Panc1 (cell line): ENCODE measurements around the gene CCDC167. TPM values are rescaled to one million over a fixed set of nuclear protein-coding genes. Genes with fewer than 3 reads are reported as not detected.

Experiments
- ATAC-seq: fragments of 200-7000 bp; cut with Tn5 transposase; 2 replicates; pipeline ENCODE4 v1.9.1; 2020; ENCODE audit warnings: mild to moderate bottlenecking, moderate library complexity
- BruUV-seq: library from RNA; stranded (reverse); fragments of 400-500 nt; replicated peaks from 2 replicates; lab custom pipeline; 2021; lab: Mats Ljungman, UMichigan
- CTCF ChIA-PET: fragments of 300-600 bp; sonication (Branson Sonifier 250); formaldehyde crosslinking; loops from one replicate; lab custom pipeline; 2022; ENCODE audit warnings: antibody characterized with exemption; lab: Charles Lee
- POLR2A ChIA-PET: fragments of 300-600 bp; sonication (Branson Sonifier 250); formaldehyde crosslinking; loops from one replicate; lab custom pipeline; 2022; ENCODE audit warnings: antibody characterized with exemption; lab: Charles Lee
- DNase-seq: peaks from one replicate; pipeline ENCODE4 v3.0.0-alpha.2; 2010; ENCODE audit warnings: low read depth, low spot score
- H3K27ac ChIP-seq: 2 replicates; pipeline ENCODE4 v1.5.1; 2011; ENCODE audit warnings: mild to moderate bottlenecking, low read length, inconsistent platforms
- H3K27me3 ChIP-seq: fragments of 200-500 bp; sonication (Bioruptor generic); 2 replicates; pipeline ENCODE4 v1.6.0; 2014; ENCODE audit warnings: low read length, inconsistent platforms; ENCODE audit not compliant: control insufficient read depth, insufficient read depth
- H3K36me3 ChIP-seq: fragments of 200-500 bp; sonication (Bioruptor generic); 2 replicates; pipeline ENCODE4 v1.5.1; 2014; ENCODE audit warnings: inconsistent platforms, mild to moderate bottlenecking, low read length, moderate library complexity; ENCODE audit not compliant: control insufficient read depth, insufficient read depth
- H3K4me1 ChIP-seq: 2 replicates; pipeline ENCODE4 v1.5.1; 2011; ENCODE audit warnings: inconsistent platforms, mild to moderate bottlenecking, low read length, moderate library complexity; ENCODE audit not compliant: control insufficient read depth, insufficient read depth
- H3K4me3 ChIP-seq, 2 experiments: 2 replicates each; pipeline ENCODE4 v1.5.1; 2011 to 2012; ENCODE audit warnings: low read depth in 2 of 2, low read length in 2 of 2, mild to moderate bottlenecking in 2 of 2, inconsistent platforms in 1 of 2, moderate library complexity in 1 of 2
- H3K9me3 ChIP-seq: fragments of 200-500 bp; sonication (Bioruptor generic); 2 replicates; pipeline ENCODE4 v1.5.1; 2014; ENCODE audit warnings: low read depth, mild to moderate bottlenecking, inconsistent platforms, low read length, moderate library complexity; ENCODE audit not compliant: control insufficient read depth, insufficient read depth
- POLR2AphosphoS5 ChIP-seq: IDR thresholded peaks from 2 replicates; pipeline ENCODE4 v1.6.1; 2012; ENCODE audit warnings: mild to moderate bottlenecking, low read depth, low read length, moderate library complexity
- SIN3A ChIP-seq: IDR thresholded peaks from 2 replicates; pipeline ENCODE4 v1.6.1; 2012; ENCODE audit warnings: low read depth, mild to moderate bottlenecking, low read length, moderate library complexity, borderline replicate concordance; ENCODE audit not compliant: insufficient read depth
- TCF7L2 ChIP-seq: IDR thresholded peaks from 2 replicates; pipeline ENCODE4 v1.6.1; 2011; ENCODE audit warnings: mild to moderate bottlenecking, low read depth, low read length, inconsistent platforms
- in situ Hi-C: cut with HindIII; loops from 2 replicates; pipeline ENCODE4 v1.10.0; 2016; ENCODE audit warnings: low sequenced_read_pairs, low pct_unique_long_range_greater_than_20kb
- intact Hi-C: fragments of 100-400 bp; cut with micrococcal nuclease; formaldehyde crosslinking; loops from one replicate; pipeline ENCODE4 v1.10.0; 2022; ENCODE audit not compliant: unreplicated experiment
- total RNA-seq: library from RNA; stranded (reverse); gene quantifications from one replicate; pipeline ENCODE4 v1.2.1, GENCODE V29; 2021; ENCODE audit not compliant: unreplicated experiment
- TF ChIP-seq, protein P1 (sequence below): fragments of 450-650 bp; IDR thresholded peaks from 2 replicates; pipeline ENCODE4 v1.5.1; 2017; ENCODE audit warnings: mild to moderate bottlenecking
- TF ChIP-seq, protein P2 (sequence below), 2 experiments: IDR thresholded peaks; 2 replicates each; pipeline ENCODE4 v1.6.1; 2011 to 2012; ENCODE audit warnings: low read depth in 2 of 2, control low read depth in 1 of 2, low read length in 1 of 2, mild to moderate bottlenecking in 1 of 2, moderate library complexity in 1 of 2; ENCODE audit not compliant: insufficient read depth in 1 of 2

CCDC167 gene
- total RNA-seq, 1 experiment from 2014 or later: 57.6 TPM

DNA sequence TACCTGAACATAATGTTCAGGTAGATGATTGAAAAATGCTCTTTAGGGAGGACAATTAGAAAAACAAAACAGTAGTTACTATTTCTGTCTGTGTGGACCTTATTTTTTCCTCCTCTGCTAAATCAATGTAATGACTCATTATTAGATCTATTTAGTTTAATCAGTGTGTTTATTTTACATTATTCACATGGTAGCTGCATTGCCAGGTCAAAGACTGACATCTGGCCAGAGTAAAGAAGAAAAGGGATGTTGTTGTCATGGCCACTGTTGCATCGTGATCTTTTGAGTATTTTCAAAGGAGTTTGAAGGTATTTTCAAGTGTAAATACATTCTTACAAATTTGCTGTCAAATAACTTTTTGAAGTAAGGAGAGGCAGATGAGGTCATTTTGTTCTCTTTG is 60.8 kb downstream of the CCDC167 start:
- ChIA-PET CTCF (interaction anchor here (0.7 kb wide), 1 partner anchor 89 kb away, joined by 4 read pairs; no protein-coding TSS in a partner anchor), POLR2A (interaction anchor here (0.6 to 0.7 kb wide), 2 partner anchors 27 to 153 kb away, joined by 3 to 4 read pairs; no protein-coding TSS in a partner anchor)
- no TSS peak for BruUV-seq
- Histone ChIP-seq H3K4me3 (no peak overlapping the region), H3K27ac (no peak overlapping the region), H3K36me3 (peaks cover 9% of the 10 kb centered on the region), H3K9me3 (no peaks in the 10 kb centered on the region), H3K27me3 (no peaks in the 10 kb centered on the region), H3K4me1 (peaks cover 11% of the 10 kb centered on the region)
- ATAC-seq: no peak
- DNase-seq: no peak
- intact Hi-C loops: no loop called here
- in situ Hi-C loops: no loop called here
- TF ChIP-seq, protein P1, sequence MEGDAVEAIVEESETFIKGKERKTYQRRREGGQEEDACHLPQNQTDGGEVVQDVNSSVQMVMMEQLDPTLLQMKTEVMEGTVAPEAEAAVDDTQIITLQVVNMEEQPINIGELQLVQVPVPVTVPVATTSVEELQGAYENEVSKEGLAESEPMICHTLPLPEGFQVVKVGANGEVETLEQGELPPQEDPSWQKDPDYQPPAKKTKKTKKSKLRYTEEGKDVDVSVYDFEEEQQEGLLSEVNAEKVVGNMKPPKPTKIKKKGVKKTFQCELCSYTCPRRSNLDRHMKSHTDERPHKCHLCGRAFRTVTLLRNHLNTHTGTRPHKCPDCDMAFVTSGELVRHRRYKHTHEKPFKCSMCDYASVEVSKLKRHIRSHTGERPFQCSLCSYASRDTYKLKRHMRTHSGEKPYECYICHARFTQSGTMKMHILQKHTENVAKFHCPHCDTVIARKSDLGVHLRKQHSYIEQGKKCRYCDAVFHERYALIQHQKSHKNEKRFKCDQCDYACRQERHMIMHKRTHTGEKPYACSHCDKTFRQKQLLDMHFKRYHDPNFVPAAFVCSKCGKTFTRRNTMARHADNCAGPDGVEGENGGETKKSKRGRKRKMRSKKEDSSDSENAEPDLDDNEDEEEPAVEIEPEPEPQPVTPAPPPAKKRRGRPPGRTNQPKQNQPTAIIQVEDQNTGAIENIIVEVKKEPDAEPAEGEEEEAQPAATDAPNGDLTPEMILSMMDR: no peak
- TF ChIP-seq, protein P2, sequence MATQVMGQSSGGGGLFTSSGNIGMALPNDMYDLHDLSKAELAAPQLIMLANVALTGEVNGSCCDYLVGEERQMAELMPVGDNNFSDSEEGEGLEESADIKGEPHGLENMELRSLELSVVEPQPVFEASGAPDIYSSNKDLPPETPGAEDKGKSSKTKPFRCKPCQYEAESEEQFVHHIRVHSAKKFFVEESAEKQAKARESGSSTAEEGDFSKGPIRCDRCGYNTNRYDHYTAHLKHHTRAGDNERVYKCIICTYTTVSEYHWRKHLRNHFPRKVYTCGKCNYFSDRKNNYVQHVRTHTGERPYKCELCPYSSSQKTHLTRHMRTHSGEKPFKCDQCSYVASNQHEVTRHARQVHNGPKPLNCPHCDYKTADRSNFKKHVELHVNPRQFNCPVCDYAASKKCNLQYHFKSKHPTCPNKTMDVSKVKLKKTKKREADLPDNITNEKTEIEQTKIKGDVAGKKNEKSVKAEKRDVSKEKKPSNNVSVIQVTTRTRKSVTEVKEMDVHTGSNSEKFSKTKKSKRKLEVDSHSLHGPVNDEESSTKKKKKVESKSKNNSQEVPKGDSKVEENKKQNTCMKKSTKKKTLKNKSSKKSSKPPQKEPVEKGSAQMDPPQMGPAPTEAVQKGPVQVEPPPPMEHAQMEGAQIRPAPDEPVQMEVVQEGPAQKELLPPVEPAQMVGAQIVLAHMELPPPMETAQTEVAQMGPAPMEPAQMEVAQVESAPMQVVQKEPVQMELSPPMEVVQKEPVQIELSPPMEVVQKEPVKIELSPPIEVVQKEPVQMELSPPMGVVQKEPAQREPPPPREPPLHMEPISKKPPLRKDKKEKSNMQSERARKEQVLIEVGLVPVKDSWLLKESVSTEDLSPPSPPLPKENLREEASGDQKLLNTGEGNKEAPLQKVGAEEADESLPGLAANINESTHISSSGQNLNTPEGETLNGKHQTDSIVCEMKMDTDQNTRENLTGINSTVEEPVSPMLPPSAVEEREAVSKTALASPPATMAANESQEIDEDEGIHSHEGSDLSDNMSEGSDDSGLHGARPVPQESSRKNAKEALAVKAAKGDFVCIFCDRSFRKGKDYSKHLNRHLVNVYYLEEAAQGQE (IDR thresholded peaks at IDR 0.05; ENCODE audit: insufficient read depth in 1 of 2, low read depth in 2 of 2, low read length in 1 of 2): no peak
- TF ChIP-seq TCF7L2: no peak
- no peak for TF ChIP-seq POLR2AphosphoS5
- TF ChIP-seq SIN3A: no peak

GRCh38 chr6:37435816-37436215 is 63.9 kb downstream of the CCDC167 start:
- peaks cover 10% of the 10 kb centered on the region for H3K4me1 ChIP-seq
- H3K9me3 ChIP-seq: no peaks in the 10 kb centered on the region
- ATAC-seq (no peak), DNase-seq (no peak)
- intact Hi-C loops: no loop called here
- no peaks in the 10 kb centered on the region for H3K27me3 ChIP-seq
- H3K36me3 ChIP-seq: peaks cover 9% of the 10 kb centered on the region
- H3K4me3 ChIP-seq: no peak overlapping the region
- BruUV-seq: no TSS peak
- CTCF ChIA-PET: no interaction called here
- TF ChIP-seq, protein P1: peak; percentile 30
- TF ChIP-seq, protein P2 (IDR thresholded peaks at IDR 0.05; ENCODE audit: insufficient read depth in 1 of 2, low read depth in 2 of 2, low read length in 1 of 2): no peak
- in situ Hi-C loops: no loop called here
- no peak overlapping the region for H3K27ac ChIP-seq
- POLR2A ChIA-PET: interaction anchor here (0.6 kb wide), 1 partner anchor 82 kb away, joined by 3 read pairs; no protein-coding TSS in a partner anchor
